HG03025 (cell line): Measurements from ENCODE around the gene DOCK2.
"Not testable (repeated sequence)": the region's sequence is repeated elsewhere in the genome, so short reads cannot be mapped to it uniquely, and the experiment has no call there.

ENCODE experiments used
- ATAC-seq: cut with Tn5 transposase; IDR thresholded peaks from one replicate; pipeline ENCODE4 v1.9.1; 2021; ENCODE audit warnings: mild to moderate bottlenecking, moderate library complexity; ENCODE audit not compliant: unreplicated experiment, low FRiP score

The DOCK2 gene

GRCh38 chr5:169711551-169712225 lies 74.6 kb downstream of the DOCK2 start:
- no peak for ATAC-seq

GRCh38 chr5:169712428-169712827 lies 75.4 kb downstream of the DOCK2 start:
- ATAC-seq, result no peak

GRCh38 chr5:169716287-169716686 lies 79.2 kb downstream of the DOCK2 start:
- ATAC-seq, result no peak

- no peak for ATAC-seq
Measured at GRCh38 chr5:169717288-169717687, 80.2 kb downstream of the DOCK2 start.

DNA sequence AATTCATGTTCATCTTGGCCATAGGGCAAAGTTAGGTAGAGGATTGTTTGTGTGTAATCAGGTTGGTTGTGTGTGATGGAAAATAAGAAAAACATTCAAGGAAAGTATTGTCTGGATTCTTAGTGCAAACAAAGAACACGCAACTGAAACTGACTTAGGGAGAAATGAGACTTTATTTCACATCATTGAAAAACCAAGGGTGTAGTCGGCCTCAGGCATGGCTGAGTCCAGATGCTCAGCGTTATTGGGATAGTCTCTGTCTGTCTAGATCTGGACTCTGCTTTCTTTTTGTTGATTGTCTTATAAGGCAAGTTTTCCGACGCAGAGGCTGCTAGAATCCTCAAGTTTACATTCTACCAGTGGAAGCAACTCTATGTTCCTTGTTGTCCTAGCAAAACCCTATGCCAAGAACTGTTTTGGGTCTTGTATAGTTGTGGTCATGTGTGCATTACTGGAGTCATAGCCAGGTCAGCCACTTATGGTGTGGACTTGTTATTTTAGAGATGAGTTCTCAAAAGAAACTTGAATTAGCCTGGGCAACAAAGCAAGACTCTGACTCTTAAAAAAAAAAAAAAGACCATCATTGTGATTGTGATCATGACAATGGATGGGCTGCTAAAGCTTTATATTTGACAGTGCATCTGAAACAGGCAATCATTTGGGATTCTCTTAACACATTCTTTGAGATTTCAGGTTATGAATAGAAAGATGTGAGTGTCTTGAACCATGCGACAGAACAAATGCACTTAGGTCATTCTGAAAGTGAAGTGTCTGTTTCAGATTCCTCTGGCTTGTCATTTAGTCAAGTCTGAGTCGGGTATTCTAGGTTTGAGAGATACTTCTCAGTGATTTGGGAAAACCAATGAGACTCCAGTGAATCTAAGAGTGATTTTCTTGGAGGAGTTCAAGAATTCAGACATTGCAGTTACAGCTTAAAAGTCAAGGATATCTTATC lies 82.6 kb downstream of the DOCK2 start:
- peak; percentile 69 for ATAC-seq

DNA sequence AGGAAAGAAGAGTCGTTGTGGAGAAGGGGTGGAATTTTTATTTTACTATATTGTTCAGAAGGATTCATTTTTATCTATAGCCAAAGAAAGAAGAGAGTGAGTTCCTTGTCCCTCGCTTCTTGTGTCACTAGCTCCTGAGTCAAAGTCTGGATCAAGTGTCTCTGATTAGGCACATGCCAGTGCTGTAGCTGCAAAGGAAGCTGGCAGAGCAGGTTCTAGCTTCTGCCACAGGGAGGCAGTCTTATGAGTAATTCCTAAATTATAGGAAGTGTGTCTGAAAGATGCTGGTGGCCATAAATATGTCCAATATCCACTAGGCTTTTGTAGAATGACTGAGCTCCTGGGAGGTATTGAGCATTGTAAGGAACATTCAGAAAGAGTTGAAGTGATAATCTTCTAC lies 84.7 kb downstream of the DOCK2 start:
- no peak for ATAC-seq

GRCh38 chr5:169723103-169723831 lies 86.2 kb downstream of the DOCK2 start:
- no peak for ATAC-seq

DNA sequence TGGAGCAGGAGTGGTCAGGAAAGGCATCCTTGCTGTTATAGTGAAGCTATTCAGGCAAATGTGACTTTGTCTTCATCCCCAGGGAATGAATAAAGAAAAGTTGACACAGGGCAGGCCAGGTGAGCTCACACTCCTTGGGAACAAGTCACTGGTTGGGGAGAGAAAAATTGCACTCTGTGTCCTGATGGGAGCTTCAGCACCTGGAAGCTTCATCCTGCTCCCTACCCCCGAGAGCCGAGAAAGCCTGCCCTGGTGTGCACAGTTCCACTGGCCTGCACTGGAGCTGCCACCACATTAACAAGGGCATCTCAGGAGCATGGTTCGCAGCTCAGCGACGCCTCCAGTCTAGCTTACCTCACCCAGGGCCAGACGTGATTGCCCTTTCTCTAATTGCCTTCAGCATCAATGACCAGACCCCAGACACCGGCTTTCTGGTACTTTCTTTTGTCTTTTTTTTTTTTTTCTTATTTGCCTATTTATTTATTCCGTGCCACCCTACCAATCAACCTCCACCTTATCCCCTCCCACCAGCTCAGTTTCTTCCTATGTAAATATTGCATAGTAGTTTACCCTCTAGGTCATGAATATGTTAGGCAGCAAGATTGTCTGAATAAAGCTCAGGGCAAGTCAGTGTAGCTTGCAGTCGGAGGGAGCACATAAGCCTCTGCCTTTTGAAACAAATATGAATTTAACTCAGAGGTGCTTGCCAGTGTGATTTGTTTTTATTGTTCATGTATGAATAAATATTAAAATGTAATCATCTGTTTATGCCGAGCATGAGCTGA lies 87.4 kb downstream of the DOCK2 start:
- ATAC-seq, result no peak

GRCh38 chr5:169725665-169726064 lies 88.6 kb downstream of the DOCK2 start:
- not testable (repeated sequence) for ATAC-seq

DNA sequence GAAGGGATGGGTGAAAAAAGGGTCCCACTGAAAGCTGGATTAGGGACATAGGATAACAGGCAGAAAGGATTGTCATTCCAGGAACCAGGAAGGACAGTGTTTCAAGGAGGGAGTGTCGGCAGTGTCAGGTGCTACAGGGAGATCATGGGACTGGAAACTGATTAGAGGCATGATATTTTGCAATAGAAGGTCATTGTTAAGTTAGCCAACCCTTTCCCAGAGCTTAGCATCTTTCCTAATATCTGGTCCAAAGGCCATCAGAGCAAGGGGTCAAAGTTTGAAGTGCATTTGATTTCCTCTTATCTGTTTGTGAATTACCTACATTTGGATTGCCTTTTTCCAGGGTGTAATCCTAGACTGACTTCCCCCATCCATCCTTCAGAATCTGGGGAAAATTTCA lies 91.3 kb downstream of the DOCK2 start:
- ATAC-seq, result no peak

- ATAC-seq, result no peak
Measured at GRCh38 chr5:169731221-169731620, 94.1 kb downstream of the DOCK2 start.

GRCh38 chr5:169732841-169733240 lies 95.8 kb downstream of the DOCK2 start:
- ATAC-seq, result no peak

DNA sequence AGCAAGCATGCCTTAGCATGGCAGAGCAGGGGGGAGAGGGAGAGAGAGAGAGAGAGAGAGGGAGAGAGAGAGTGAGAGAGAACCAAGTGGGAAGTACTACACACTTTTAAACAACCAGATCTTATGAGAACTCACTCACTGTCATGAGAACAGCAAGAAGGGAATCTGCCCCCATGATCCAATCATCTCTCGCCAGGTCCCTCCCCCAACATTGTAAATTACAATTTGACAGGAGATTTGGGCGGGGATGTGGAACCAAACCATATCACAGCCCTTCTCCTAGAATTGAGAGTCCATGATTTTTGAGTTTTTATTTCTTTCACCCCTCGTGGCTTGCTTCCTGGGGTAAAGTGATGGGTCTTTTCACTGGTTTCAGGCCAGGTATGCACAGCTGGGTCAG lies 98.8 kb downstream of the DOCK2 start:
- ATAC-seq, result no peak

DNA sequence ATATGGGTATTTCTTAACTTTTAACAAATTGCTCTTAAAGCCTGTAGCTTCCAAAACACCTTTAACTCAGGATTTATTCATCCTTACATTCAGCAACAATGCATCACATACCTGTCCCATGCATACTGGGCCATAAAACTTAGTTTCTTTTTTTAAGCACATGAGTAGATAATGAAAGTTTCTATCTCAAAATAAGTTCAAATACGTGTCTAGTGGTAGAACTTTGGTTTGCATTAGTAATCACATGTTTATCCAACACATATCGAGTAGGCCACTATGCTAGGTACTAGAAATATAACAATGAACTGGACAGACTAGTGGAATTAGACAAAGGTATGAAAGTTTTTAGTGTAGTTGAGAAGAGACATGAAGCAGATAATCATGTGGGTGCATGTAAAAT lies 99.6 kb downstream of the DOCK2 start:
- no peak for ATAC-seq

- no peak for ATAC-seq
Measured at GRCh38 chr5:169740435-169740834, 103.4 kb downstream of the DOCK2 start.

DNA sequence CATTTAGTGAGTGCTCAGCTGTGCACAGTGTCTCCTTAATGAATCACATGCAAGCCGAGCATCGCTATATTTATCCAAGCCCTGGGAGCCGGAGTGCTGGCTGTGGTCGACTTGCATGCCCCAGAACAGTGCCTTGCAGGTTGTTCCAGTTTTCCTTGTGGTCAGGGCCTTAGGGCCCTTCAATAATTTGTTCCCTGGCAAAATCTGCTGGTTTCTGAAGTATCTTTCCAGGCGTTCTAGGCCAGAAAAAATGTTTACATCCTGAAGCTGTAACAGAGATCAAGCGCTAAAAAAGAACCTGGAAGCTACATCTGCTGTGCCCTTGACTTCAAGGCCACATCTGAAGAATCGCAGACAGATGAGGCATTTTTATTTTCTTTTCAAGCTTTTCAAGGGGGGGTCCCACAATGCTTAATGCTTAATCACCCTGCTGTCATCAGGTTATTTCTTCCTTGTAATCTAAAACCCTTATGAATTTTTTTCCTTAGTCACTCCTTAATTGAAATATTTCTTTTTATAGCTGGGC lies 105.8 kb downstream of the DOCK2 start:
- no peak for ATAC-seq

GRCh38 chr5:169744336-169744735 lies 107.3 kb downstream of the DOCK2 start:
- ATAC-seq, result no peak

GRCh38 chr5:169745441-169746146 lies 108.5 kb downstream of the DOCK2 start:
- no peak for ATAC-seq

- no peak for ATAC-seq
Measured at GRCh38 chr5:169746147-169746694, 109.1 kb downstream of the DOCK2 start.
